HepG2 (cell line): ENCODE data around the gene ANKZF1. TPM values are rescaled to one million over a fixed set of nuclear protein-coding genes. Genes with fewer than 3 reads are reported as not detected.
A peak's percentile ranks its signal among the peaks of the same experiment; 100 is the strongest.

Source experiments
- ARNT2 ChIP-seq: sonication (generic); formaldehyde crosslinking; IDR thresholded peaks from 2 replicates; pipeline ENCODE4 v1.8.0; 2022; ENCODE audit warnings: mild to moderate bottlenecking, low read depth, missing genetic modification reagents, moderate library complexity
- ATF2 ChIP-seq: sonication (generic); formaldehyde crosslinking; IDR thresholded peaks from 2 replicates; pipeline ENCODE4 v1.4.0; 2020; ENCODE audit warnings: missing genetic modification reagents
- ATF3 ChIP-seq: sonication (generic); formaldehyde crosslinking; IDR thresholded peaks from 2 replicates; pipeline ENCODE4 v1.4.0; 2020; ENCODE audit warnings: missing genetic modification reagents
- ATF7-NPFF ChIP-seq: sonication (generic); formaldehyde crosslinking; IDR thresholded peaks from 2 replicates; pipeline ENCODE4 v1.8.1; 2023; ENCODE audit warnings: mild to moderate bottlenecking, low read depth, missing genetic modification reagents, moderate library complexity
- BORCS8-MEF2B ChIP-seq: sonication (generic); formaldehyde crosslinking; IDR thresholded peaks from 2 replicates; pipeline ENCODE4 v1.8.0; 2022; ENCODE audit warnings: mild to moderate bottlenecking, missing genetic modification reagents
- DPF2 ChIP-seq: sonication (generic); formaldehyde crosslinking; IDR thresholded peaks from 2 replicates; pipeline ENCODE4 v1.4.0; 2020; ENCODE audit warnings: mild to moderate bottlenecking, low read depth, missing genetic modification reagents, borderline replicate concordance
- ESRRA ChIP-seq: sonication (generic); formaldehyde crosslinking; IDR thresholded peaks from 2 replicates; pipeline ENCODE4 v1.5.1; 2020; ENCODE audit warnings: mild to moderate bottlenecking, low read depth, missing genetic modification reagents
- GATAD1 ChIP-seq: IDR thresholded peaks from 2 replicates; pipeline ENCODE4 v1.6.1; 2016; ENCODE audit warnings: missing genetic modification reagents, missing compliant biosample characterization
- HCFC1 ChIP-seq: fragments of 150-350 bp; IDR thresholded peaks from 2 replicates; pipeline ENCODE4 v1.6.1; 2014; ENCODE audit warnings: low read depth, low read length
- MED8 ChIP-seq: sonication (generic); formaldehyde crosslinking; IDR thresholded peaks from 2 replicates; pipeline ENCODE4 v1.8.1; 2023; ENCODE audit warnings: mild to moderate bottlenecking, missing genetic modification reagents; ENCODE audit not compliant: insufficient replicate concordance
- MIXL1 ChIP-seq: IDR thresholded peaks from 2 replicates; pipeline ENCODE4 v1.6.1; 2016
- NFYB ChIP-seq: sonication (generic); formaldehyde crosslinking; IDR thresholded peaks from 2 replicates; pipeline ENCODE4 v1.4.0; 2020; ENCODE audit warnings: missing genetic modification reagents
- NR2C2 ChIP-seq: sonication (generic); formaldehyde crosslinking; IDR thresholded peaks from 2 replicates; pipeline ENCODE4 v1.4.0; 2020; ENCODE audit warnings: missing genetic modification reagents, mild to moderate bottlenecking, moderate library complexity, borderline replicate concordance
- PHF20 ChIP-seq: sonication (generic); formaldehyde crosslinking; IDR thresholded peaks from 2 replicates; pipeline ENCODE4 v1.5.0; 2020; ENCODE audit warnings: mild to moderate bottlenecking, missing genetic modification reagents
- SP4 ChIP-seq: sonication (generic); formaldehyde crosslinking; IDR thresholded peaks from 2 replicates; pipeline ENCODE4 v1.8.1; 2023; ENCODE audit warnings: mild to moderate bottlenecking, missing genetic modification reagents
- TSC22D2 ChIP-seq: sonication (generic); formaldehyde crosslinking; IDR thresholded peaks from 2 replicates; pipeline ENCODE4 v1.5.1; 2020; ENCODE audit warnings: missing genetic modification reagents, mild to moderate bottlenecking, borderline replicate concordance
- ZBTB38 ChIP-seq: sonication (generic); formaldehyde crosslinking; IDR thresholded peaks from 2 replicates; pipeline ENCODE4 v1.5.1; 2020; ENCODE audit warnings: mild to moderate bottlenecking, missing genetic modification reagents
- ZFP37 ChIP-seq: sonication (generic); formaldehyde crosslinking; IDR thresholded peaks from 2 replicates; pipeline ENCODE4 v1.4.0; 2020; ENCODE audit warnings: missing genetic modification reagents, borderline replicate concordance
- ZNF136 ChIP-seq: sonication (generic); formaldehyde crosslinking; IDR thresholded peaks from 2 replicates; pipeline ENCODE4 v1.8.1; 2022; ENCODE audit warnings: low read depth, mild to moderate bottlenecking, moderate library complexity, missing genetic modification reagents
- ZNF160 ChIP-seq: sonication (generic); formaldehyde crosslinking; IDR thresholded peaks from 2 replicates; pipeline ENCODE4 v1.8.0; 2022; ENCODE audit warnings: mild to moderate bottlenecking, inconsistent platforms, missing genetic modification reagents
- ZNF20 ChIP-seq: sonication (generic); formaldehyde crosslinking; IDR thresholded peaks from 2 replicates; pipeline ENCODE4 v1.4.0; 2020; ENCODE audit warnings: mild to moderate bottlenecking, moderate library complexity, missing genetic modification reagents
- ZNF24 ChIP-seq: fragments of 450-650 bp; IDR thresholded peaks from 2 replicates; pipeline ENCODE4 v1.6.1; 2017; ENCODE audit warnings: antibody characterized with exemption, mild to moderate bottlenecking
- ZNF292 ChIP-seq: sonication (generic); formaldehyde crosslinking; IDR thresholded peaks from 2 replicates; pipeline ENCODE4 v1.8.1; 2022; ENCODE audit warnings: mild to moderate bottlenecking, low read depth, missing genetic modification reagents, borderline replicate concordance
- ZNF329 ChIP-seq: sonication (generic); formaldehyde crosslinking; IDR thresholded peaks from 2 replicates; pipeline ENCODE4 v1.9.0; 2021; ENCODE audit warnings: low read depth, mild to moderate bottlenecking, missing genetic modification reagents
- ZNF33B ChIP-seq: sonication (generic); formaldehyde crosslinking; IDR thresholded peaks from 2 replicates; pipeline ENCODE4 v1.5.1; 2020; ENCODE audit warnings: mild to moderate bottlenecking, missing genetic modification reagents
- ZNF34 ChIP-seq: sonication (generic); formaldehyde crosslinking; IDR thresholded peaks from 2 replicates; pipeline ENCODE4 v1.4.0; 2020; ENCODE audit warnings: mild to moderate bottlenecking, missing genetic modification reagents, borderline replicate concordance
- ZNF501 ChIP-seq: sonication (generic); formaldehyde crosslinking; IDR thresholded peaks from 2 replicates; pipeline ENCODE4 v1.5.1; 2020; ENCODE audit warnings: mild to moderate bottlenecking, moderate library complexity, missing genetic modification reagents
- ZNF572 ChIP-seq: sonication (generic); formaldehyde crosslinking; IDR thresholded peaks from 2 replicates; pipeline ENCODE4 v1.5.1; 2020; ENCODE audit warnings: mild to moderate bottlenecking, missing genetic modification reagents
- ZNF615 ChIP-seq: sonication (generic); formaldehyde crosslinking; IDR thresholded peaks from 2 replicates; pipeline ENCODE4 v1.5.0; 2020; ENCODE audit warnings: mild to moderate bottlenecking, missing genetic modification reagents, borderline replicate concordance
- ZNF788 ChIP-seq: sonication (generic); formaldehyde crosslinking; IDR thresholded peaks from 2 replicates; pipeline ENCODE4 v1.5.0; 2020; ENCODE audit warnings: mild to moderate bottlenecking, missing genetic modification reagents, borderline replicate concordance
- polyA plus RNA-seq, 8 experiments: library from polyadenylated mRNA; depleted of rRNA in 3 of 8; stranded (reverse) in 7 of 8; unstranded in 1 of 8; fragments of >200 nt; fragmentation: Illumina TruSeq in 4 of 8; extraction: Trizol in 4 of 8; gene quantifications; 2 replicates each; pipeline versions ENCODE4 v1.2.1 to v1.2.3, GENCODE V29; 2011 to 2016; ENCODE audit warnings: low read depth in 4 of 8, missing spikeins in 1 of 8, mixed read lengths in 1 of 8; ENCODE audit not compliant: insufficient read depth in 1 of 8
- total RNA-seq, 5 experiments: library from RNA; depleted of rRNA; stranded (reverse); fragments of >200 nt; fragmentation: Illumina TruSeq; extraction: Trizol; gene quantifications; 2 replicates each; pipeline ENCODE4 v1.2.3, GENCODE V29; 2016; ENCODE audit warnings: low read depth in 1 of 5

The ANKZF1 gene
- total and polyA plus RNA-seq, 2 of the 13 experiments (the other 11 are each of a cell fraction or from before 2014, with no cell fraction given) = 25.3 to 128 TPM

- peak; percentile 77 for TF ChIP-seq ATF3 (CRISPR knock-in tag)
- TF ChIP-seq HCFC1 = peak; percentile 36; the same call in 1 of the 2 replicates
- TF ChIP-seq SP4 (CRISPR knock-in tag) = peak; percentile 92
- TF ChIP-seq NR2C2 (CRISPR knock-in tag) = peak; percentile 39; the same call in 1 of the 2 replicates
- peak; percentile 85 for TF ChIP-seq ARNT2
- TF ChIP-seq PHF20 = peak; percentile 84
- TF ChIP-seq ZNF292 = peak; percentile 62; the same call in 1 of the 2 replicates
- no peak for TF ChIP-seq MED8 (CRISPR knock-in tag)
- peak; percentile 51; the same call in 1 of the 2 replicates for TF ChIP-seq ZNF329
- no peak for TF ChIP-seq DPF2
- TF ChIP-seq NFYB (CRISPR knock-in tag) = peak; percentile 31; the same call in 1 of the 2 replicates
- TF ChIP-seq ZNF33B (CRISPR knock-in tag) = peak; percentile 70; the same call in 1 of the 2 replicates
- TF ChIP-seq BORCS8-MEF2B (CRISPR knock-in tag) = peak; percentile 81; the same call in 1 of the 2 replicates
- 0 out of 2 replicates have a peak, but pooled peaks have one; percentile 41 for TF ChIP-seq ZNF34 (CRISPR knock-in tag)
- no peak for TF ChIP-seq ZNF572 (CRISPR knock-in tag)
- TF ChIP-seq TSC22D2 (CRISPR knock-in tag) = peak; percentile 87; the same call in 1 of the 2 replicates
- peak; percentile 99 for TF ChIP-seq ATF2
- TF ChIP-seq ATF7-NPFF (CRISPR knock-in tag) = peak; percentile 91
- no peak for TF ChIP-seq ZNF615 (CRISPR knock-in tag)
- 0 out of 2 replicates have a peak, but pooled peaks have one; percentile 59 for TF ChIP-seq ZNF136 (CRISPR knock-in tag)
- TF ChIP-seq ZFP37 (CRISPR knock-in tag) = peak; percentile 19; the same call in 1 of the 2 replicates
- TF ChIP-seq ZNF160 (CRISPR knock-in tag) = peak; percentile 61; the same call in 1 of the 2 replicates
- peak; percentile 86 for TF ChIP-seq ZBTB38 (CRISPR knock-in tag)
- TF ChIP-seq MIXL1 = peak; percentile 71; the same call in 1 of the 2 replicates
- TF ChIP-seq ESRRA = 0 out of 2 replicates have a peak, but pooled peaks have one; percentile 69
- no peak for TF ChIP-seq ZNF24
- TF ChIP-seq GATAD1 (CRISPR knock-in tag) = peak; percentile 83
- peak; percentile 56; the same call in 1 of the 2 replicates for TF ChIP-seq ZNF501
- peak; percentile 80; the same call in 1 of the 2 replicates for TF ChIP-seq ZNF788 (CRISPR knock-in tag)
- no peak for TF ChIP-seq ZNF20 (CRISPR knock-in tag)
Observed at GRCh38 chr2:219279151-219279915, 49.7 kb downstream of the ANKZF1 start, which contains the start of gene DNAJB2 (continued).
